Measurements from ENCODE around the gene SRPK2. TPM values are rescaled to one million over a fixed set of nuclear protein-coding genes. Genes with fewer than 3 reads are reported as not detected.

The SRPK2 gene
- total RNA-seq, 4 donors from 2014 or later, result 39.6 to 66.9 (median 45.6) TPM

DNA sequence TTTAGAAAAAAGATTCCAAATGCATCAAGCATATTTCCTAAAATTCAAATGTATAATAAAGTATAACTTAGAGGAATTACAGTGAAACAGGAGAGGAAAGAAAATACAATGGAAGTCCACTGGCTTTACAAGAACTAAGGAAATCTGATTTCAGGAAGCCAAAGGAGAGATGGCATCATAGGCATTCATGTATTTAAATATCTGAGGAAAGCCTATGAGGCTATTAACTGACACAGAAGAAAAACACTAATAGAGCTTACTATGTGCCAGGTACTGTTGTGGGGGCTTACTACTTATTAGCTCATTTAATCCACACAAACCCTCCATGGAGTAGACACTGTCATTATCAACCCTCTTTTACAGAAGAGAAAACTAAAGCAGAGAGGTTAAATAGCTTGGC is 92.2 kb downstream of the SRPK2 start:
- TF ChIP-seq, protein P1, sequence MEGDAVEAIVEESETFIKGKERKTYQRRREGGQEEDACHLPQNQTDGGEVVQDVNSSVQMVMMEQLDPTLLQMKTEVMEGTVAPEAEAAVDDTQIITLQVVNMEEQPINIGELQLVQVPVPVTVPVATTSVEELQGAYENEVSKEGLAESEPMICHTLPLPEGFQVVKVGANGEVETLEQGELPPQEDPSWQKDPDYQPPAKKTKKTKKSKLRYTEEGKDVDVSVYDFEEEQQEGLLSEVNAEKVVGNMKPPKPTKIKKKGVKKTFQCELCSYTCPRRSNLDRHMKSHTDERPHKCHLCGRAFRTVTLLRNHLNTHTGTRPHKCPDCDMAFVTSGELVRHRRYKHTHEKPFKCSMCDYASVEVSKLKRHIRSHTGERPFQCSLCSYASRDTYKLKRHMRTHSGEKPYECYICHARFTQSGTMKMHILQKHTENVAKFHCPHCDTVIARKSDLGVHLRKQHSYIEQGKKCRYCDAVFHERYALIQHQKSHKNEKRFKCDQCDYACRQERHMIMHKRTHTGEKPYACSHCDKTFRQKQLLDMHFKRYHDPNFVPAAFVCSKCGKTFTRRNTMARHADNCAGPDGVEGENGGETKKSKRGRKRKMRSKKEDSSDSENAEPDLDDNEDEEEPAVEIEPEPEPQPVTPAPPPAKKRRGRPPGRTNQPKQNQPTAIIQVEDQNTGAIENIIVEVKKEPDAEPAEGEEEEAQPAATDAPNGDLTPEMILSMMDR (IDR thresholded peaks at IDR 0.05; ENCODE audit: low read depth), result no peak

DNA sequence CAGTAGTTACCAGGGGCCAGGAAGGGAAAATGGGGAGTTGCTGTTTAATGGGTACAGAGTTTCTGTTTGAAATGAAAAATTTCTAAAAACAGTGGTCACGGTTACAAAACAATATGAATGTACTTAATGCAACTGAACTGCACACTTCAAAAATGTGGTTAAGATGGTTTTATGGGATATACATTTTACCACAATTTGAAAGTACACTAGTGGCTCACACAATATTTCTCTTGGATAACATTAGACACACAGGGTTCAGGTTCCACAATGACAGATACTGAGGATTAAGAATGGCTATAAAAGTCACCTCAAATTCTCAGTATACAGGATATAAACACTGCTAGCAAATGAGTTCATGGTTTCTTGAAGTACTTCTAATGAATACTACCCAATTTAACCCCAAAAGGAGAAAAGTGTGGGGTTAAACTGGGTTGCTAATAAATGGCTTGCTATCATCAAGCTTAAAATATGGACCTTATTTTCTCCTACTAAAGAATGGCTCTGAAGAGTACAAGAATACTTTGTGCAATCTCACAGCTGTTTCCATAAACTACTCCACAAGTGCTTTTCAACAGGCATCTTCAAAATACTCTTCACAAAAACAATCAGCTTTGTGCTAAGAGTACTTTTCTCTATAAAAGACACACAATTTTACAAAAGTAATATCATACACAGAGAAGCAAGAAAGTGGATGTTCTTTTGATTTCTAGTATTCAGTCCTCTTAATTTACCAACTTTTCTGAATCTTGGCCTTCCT is 92.9 kb downstream of the SRPK2 start:
- TF ChIP-seq, protein P1 (IDR thresholded peaks at IDR 0.05; ENCODE audit: low read depth), result no peak

DNA sequence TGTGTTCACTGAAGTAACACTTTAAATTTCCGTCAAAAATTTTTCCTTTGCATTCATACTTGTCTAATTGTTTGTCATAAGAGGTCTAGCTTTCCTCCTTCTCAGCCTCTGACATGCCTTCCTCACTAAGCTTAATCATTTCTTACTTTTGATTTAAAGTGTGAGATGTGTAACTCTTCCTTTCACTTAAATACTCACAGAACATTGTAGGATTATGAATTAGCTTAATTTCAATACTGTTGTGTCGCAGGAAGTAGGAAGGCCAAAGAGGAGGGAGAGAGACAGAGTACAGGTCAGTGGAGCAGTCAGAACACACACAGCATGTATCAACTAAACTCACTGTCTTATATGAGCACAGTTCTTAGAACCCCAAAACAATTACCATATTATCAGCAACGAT is 99.0 kb downstream of the SRPK2 start:
- TF ChIP-seq, protein P1 (IDR thresholded peaks at IDR 0.05; ENCODE audit: low read depth), result no peak

DNA sequence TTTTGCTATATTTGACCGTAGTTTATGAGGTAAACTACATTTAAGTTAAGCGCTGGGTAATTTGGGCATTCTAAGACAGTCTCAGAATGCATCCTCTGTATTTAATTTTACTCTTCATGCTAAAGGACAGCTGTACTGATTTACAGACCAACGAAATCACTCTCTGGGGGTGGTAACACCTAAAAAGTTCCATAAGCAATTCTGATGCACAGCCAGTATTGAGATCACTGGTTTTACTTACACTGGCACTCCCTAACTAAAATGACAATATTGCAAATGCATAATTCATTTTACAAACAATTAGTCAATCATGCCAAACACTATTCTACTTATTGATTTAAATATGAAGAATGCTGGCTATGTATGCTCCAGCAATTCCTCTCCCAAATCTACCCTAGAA is 102.3 kb downstream of the SRPK2 start:
- TF ChIP-seq, protein P1 (IDR thresholded peaks at IDR 0.05; ENCODE audit: low read depth), result no peak

DNA sequence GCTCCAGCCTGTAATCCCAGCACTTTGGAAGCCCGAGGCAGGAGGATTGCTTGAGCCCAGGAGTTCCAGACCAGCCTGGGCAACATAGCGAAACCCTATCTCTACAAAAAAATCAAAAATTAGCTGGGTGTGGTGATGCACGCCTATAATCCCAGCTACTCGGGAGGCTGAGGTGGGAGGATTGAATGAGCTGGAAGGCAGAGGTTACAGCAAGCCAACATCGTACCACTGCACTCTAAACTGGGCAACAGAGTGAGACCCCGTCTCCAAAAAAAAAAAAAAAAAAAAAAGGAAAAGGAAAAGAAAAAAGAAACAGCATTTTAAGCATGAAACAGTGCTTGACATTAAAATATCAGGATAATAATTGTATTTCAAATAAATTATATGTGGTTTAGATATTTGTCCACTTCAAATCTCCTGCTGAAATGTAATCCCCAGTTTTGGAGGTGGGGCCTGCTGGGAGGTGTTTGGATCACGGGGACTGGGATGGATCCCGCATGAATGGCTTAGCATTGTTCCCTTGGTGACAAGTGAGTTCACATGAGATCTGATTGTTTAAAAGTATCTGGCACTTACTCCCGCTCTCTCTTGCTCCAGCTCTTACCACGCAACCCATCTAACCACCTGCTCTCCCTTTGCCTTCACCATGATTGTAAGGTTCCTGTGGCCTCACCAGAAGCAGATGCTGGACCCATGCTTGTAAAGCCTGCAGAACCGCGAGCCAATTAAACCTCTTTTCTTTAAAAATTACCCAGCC is 103.4 kb downstream of the SRPK2 start:
- TF ChIP-seq, protein P1 (IDR thresholded peaks at IDR 0.05; ENCODE audit: low read depth), result no peak

DNA sequence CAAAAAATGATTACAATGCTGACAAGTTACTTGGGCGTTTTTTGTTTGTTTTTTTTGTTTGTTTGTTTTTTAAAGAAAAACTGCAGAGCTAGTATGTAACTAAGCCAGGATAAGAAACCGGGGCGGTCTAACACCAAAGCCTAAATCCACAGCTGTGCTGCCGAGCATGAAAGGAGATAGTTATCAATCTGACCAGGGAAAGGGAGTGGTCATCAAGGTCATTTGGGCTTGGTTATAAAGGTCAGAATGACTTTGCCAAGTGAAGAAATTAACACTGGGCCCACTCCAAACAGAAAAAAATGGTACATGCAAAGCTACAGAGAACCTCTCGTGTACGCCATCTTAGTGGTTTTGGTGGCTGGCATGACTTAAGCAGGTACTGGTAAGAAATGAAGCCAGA is 104.7 kb downstream of the SRPK2 start:
- TF ChIP-seq, protein P1 (IDR thresholded peaks at IDR 0.05; ENCODE audit: low read depth), result no peak

DNA sequence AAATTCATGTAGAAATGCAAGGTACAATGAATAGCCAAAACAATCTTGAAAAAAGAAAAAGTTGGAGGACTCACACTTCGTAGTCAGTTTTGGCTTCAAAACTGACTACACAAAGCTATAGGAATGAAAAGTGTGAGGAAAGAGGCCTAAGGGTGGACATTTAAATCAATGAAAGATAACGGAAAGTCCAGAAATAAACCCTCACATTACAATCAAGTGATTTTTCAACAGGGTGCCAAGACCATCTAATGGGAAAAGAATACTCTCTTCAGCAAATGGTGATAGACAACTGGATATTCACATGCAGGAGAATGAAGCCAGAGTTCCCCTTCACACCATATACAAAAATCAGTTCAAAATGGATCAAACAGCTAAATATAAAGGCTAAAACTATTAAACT is 106.8 kb downstream of the SRPK2 start:
- TF ChIP-seq, protein P1 (IDR thresholded peaks at IDR 0.05; ENCODE audit: low read depth), result no peak

Measured in subcutaneous adipose tissue (tissue), 4 donors.